ENCODE measurements around the gene C3orf70.

Gene C3orf70

DNA sequence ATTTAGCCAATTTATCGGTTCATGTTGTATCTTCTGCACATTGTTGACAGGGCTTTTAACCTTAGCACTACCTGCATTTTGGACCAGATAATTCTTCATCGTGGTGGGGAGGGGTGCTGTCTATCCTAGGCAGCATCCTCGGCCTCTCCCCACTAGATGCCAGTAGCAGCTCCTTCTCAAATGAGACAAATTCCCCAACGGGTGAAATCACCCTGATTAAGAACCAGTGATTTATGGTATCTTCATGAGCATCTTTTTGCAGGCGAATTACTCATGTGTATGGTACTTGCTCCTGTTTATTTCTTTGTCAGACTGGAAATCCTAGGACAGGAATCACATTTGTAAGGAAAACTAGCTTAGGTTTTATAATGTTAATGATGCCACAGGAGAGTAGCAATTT lies 68.0 kb downstream of the C3orf70 start:
- TF ChIP-seq, protein P1, sequence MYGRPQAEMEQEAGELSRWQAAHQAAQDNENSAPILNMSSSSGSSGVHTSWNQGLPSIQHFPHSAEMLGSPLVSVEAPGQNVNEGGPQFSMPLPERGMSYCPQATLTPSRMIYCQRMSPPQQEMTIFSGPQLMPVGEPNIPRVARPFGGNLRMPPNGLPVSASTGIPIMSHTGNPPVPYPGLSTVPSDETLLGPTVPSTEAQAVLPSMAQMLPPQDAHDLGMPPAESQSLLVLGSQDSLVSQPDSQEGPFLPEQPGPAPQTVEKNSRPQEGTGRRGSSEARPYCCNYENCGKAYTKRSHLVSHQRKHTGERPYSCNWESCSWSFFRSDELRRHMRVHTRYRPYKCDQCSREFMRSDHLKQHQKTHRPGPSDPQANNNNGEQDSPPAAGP (tag by site-specific recombination; IDR thresholded peaks at IDR 0.05) = no peak
- TF ChIP-seq BCL11A (tag by site-specific recombination; IDR thresholded peaks at IDR 0.05; ENCODE audit: low read depth) = no peak
- TF ChIP-seq ZNF23 (tag by site-specific recombination; IDR thresholded peaks at IDR 0.05; ENCODE audit: borderline replicate concordance) = no peak
- TF ChIP-seq WT1 (tag by site-specific recombination; IDR thresholded peaks at IDR 0.05) = no peak
- TF ChIP-seq ZNF654 (tag by site-specific recombination; IDR thresholded peaks at IDR 0.05; ENCODE audit: low read depth) = peak; percentile 15; the same call in 1 of the 2 replicates
- TF ChIP-seq, protein P2, sequence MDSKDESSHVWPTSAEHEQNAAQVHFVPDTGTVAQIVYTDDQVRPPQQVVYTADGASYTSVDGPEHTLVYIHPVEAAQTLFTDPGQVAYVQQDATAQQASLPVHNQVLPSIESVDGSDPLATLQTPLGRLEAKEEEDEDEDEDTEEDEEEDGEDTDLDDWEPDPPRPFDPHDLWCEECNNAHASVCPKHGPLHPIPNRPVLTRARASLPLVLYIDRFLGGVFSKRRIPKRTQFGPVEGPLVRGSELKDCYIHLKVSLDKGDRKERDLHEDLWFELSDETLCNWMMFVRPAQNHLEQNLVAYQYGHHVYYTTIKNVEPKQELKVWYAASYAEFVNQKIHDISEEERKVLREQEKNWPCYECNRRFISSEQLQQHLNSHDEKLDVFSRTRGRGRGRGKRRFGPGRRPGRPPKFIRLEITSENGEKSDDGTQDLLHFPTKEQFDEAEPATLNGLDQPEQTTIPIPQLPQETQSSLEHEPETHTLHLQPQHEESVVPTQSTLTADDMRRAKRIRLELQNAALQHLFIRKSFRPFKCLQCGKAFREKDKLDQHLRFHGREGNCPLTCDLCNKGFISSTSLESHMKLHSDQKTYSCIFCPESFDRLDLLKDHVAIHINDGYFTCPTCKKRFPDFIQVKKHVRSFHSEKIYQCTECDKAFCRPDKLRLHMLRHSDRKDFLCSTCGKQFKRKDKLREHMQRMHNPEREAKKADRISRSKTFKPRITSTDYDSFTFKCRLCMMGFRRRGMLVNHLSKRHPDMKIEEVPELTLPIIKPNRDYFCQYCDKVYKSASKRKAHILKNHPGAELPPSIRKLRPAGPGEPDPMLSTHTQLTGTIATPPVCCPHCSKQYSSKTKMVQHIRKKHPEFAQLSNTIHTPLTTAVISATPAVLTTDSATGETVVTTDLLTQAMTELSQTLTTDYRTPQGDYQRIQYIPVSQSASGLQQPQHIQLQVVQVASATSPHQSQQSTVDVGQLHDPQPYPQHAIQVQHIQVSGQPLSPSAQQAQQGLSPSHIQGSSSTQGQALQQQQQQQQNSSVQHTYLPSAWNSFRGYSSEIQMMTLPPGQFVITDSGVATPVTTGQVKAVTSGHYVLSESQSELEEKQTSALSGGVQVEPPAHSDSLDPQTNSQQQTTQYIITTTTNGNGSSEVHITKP (tag by site-specific recombination; IDR thresholded peaks at IDR 0.05) = no peak
- no peak for TF ChIP-seq ZNF324 (tag by site-specific recombination; IDR thresholded peaks at IDR 0.05)
- no peak for TF ChIP-seq ZNF624 (tag by site-specific recombination; IDR thresholded peaks at IDR 0.05)
- no peak overlapping the region for H3K4me3 ChIP-seq (ENCODE audit: low read depth, low read length)
- H3K9me3 ChIP-seq (ENCODE audit: control insufficient read depth, insufficient read depth, low read depth, low read length) = no peaks in the 10 kb centered on the region
- ChIA-PET CTCF (interaction anchor here (0.8 to 1.0 kb wide), 3 partner anchors 13 to 91 kb away, joined by 3 to 5 read pairs (median 3); no protein-coding TSS in a partner anchor), POLR2A (no interaction called here)
- no peaks in the 10 kb centered on the region for H3K36me3 ChIP-seq (ENCODE audit: control insufficient read depth in 2 of 2, insufficient read depth in 1 of 2, low read length in 2 of 2)
- H3K4me1 ChIP-seq (ENCODE audit: control insufficient read depth, insufficient read depth, low read length) = no peaks in the 10 kb centered on the region
- H3K27ac ChIP-seq (ENCODE audit: extremely low read depth, low read depth, low read length) = no peak overlapping the region

DNA sequence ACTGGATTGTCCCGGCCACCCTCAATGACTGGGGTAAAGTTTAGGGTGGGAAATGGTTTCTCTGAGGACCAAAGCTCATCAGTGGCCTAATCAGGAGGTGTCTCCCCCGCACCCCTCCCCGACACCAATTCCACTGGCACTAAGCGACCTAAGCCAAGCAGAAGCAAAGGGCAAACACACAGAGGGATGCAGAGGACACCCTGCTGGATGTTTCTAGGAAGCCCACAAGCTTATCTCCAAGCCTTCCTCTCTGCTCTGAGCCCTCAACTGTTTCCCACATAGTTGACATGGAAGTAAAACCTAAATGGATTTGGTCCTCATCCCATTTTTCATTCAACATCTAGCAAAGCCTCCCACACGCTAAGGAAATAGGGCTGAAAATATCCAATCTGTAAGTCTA lies 68.5 kb downstream of the C3orf70 start:
- Histone ChIP-seq H3K36me3 (ENCODE audit: control insufficient read depth in 2 of 2, insufficient read depth in 1 of 2, low read length in 2 of 2) (no peaks in the 10 kb centered on the region), H3K4me1 (ENCODE audit: control insufficient read depth, insufficient read depth, low read length) (no peaks in the 10 kb centered on the region), H3K9me3 (ENCODE audit: control insufficient read depth, insufficient read depth, low read depth, low read length) (no peaks in the 10 kb centered on the region), H3K27ac (ENCODE audit: extremely low read depth, low read depth, low read length) (no peak overlapping the region), H3K4me3 (ENCODE audit: low read depth, low read length) (no peak overlapping the region)
- CTCF ChIA-PET = interaction anchor here (0.8 to 1.0 kb wide), 3 partner anchors 12 to 92 kb away, joined by 3 to 5 read pairs (median 3); no protein-coding TSS in a partner anchor
- POLR2A ChIA-PET = no interaction called here
- TF ChIP-seq, protein P3, sequence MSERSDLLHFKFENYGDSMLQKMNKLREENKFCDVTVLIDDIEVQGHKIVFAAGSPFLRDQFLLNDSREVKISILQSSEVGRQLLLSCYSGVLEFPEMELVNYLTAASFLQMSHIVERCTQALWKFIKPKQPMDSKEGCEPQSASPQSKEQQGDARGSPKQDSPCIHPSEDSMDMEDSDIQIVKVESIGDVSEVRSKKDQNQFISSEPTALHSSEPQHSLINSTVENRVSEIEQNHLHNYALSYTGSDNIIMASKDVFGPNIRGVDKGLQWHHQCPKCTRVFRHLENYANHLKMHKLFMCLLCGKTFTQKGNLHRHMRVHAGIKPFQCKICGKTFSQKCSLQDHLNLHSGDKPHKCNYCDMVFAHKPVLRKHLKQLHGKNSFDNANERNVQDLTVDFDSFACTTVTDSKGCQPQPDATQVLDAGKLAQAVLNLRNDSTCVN (tag by site-specific recombination; optimal IDR thresholded peaks at IDR 0.05) = no peak
- TF ChIP-seq ZNF560 (tag by site-specific recombination; IDR thresholded peaks at IDR 0.05; ENCODE audit: borderline replicate concordance) = no peak
- TF ChIP-seq ZNF292 (tag by site-specific recombination; IDR thresholded peaks at IDR 0.05; ENCODE audit: borderline replicate concordance, low read depth) = no peak
- TF ChIP-seq, protein P4, sequence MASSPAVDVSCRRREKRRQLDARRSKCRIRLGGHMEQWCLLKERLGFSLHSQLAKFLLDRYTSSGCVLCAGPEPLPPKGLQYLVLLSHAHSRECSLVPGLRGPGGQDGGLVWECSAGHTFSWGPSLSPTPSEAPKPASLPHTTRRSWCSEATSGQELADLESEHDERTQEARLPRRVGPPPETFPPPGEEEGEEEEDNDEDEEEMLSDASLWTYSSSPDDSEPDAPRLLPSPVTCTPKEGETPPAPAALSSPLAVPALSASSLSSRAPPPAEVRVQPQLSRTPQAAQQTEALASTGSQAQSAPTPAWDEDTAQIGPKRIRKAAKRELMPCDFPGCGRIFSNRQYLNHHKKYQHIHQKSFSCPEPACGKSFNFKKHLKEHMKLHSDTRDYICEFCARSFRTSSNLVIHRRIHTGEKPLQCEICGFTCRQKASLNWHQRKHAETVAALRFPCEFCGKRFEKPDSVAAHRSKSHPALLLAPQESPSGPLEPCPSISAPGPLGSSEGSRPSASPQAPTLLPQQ (tag by site-specific recombination; IDR thresholded peaks at IDR 0.05) = no peak
- no peak for TF ChIP-seq MZF1 (tag by site-specific recombination; IDR thresholded peaks at IDR 0.05; ENCODE audit: borderline replicate concordance)
- TF ChIP-seq ZNF37A (tag by site-specific recombination; IDR thresholded peaks at IDR 0.05) = no peak
- TF ChIP-seq, protein P5, sequence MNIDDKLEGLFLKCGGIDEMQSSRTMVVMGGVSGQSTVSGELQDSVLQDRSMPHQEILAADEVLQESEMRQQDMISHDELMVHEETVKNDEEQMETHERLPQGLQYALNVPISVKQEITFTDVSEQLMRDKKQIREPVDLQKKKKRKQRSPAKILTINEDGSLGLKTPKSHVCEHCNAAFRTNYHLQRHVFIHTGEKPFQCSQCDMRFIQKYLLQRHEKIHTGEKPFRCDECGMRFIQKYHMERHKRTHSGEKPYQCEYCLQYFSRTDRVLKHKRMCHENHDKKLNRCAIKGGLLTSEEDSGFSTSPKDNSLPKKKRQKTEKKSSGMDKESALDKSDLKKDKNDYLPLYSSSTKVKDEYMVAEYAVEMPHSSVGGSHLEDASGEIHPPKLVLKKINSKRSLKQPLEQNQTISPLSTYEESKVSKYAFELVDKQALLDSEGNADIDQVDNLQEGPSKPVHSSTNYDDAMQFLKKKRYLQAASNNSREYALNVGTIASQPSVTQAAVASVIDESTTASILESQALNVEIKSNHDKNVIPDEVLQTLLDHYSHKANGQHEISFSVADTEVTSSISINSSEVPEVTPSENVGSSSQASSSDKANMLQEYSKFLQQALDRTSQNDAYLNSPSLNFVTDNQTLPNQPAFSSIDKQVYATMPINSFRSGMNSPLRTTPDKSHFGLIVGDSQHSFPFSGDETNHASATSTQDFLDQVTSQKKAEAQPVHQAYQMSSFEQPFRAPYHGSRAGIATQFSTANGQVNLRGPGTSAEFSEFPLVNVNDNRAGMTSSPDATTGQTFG (tag by site-specific recombination; IDR thresholded peaks at IDR 0.05; ENCODE audit: borderline replicate concordance) = no peak
- TF ChIP-seq ZNF239 (tag by site-specific recombination; IDR thresholded peaks at IDR 0.05) = no peak
- TF ChIP-seq ZFP41 (tag by site-specific recombination; IDR thresholded peaks at IDR 0.05; ENCODE audit: borderline replicate concordance) = no peak
- TF ChIP-seq, protein P6, sequence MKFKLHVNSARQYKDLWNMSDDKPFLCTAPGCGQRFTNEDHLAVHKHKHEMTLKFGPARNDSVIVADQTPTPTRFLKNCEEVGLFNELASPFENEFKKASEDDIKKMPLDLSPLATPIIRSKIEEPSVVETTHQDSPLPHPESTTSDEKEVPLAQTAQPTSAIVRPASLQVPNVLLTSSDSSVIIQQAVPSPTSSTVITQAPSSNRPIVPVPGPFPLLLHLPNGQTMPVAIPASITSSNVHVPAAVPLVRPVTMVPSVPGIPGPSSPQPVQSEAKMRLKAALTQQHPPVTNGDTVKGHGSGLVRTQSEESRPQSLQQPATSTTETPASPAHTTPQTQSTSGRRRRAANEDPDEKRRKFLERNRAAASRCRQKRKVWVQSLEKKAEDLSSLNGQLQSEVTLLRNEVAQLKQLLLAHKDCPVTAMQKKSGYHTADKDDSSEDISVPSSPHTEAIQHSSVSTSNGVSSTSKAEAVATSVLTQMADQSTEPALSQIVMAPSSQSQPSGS (tag by site-specific recombination; IDR thresholded peaks at IDR 0.05; ENCODE audit: low read depth) = no peak
- TF ChIP-seq, protein P7, sequence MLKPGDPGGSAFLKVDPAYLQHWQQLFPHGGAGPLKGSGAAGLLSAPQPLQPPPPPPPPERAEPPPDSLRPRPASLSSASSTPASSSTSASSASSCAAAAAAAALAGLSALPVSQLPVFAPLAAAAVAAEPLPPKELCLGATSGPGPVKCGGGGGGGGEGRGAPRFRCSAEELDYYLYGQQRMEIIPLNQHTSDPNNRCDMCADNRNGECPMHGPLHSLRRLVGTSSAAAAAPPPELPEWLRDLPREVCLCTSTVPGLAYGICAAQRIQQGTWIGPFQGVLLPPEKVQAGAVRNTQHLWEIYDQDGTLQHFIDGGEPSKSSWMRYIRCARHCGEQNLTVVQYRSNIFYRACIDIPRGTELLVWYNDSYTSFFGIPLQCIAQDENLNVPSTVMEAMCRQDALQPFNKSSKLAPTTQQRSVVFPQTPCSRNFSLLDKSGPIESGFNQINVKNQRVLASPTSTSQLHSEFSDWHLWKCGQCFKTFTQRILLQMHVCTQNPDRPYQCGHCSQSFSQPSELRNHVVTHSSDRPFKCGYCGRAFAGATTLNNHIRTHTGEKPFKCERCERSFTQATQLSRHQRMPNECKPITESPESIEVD (tag by site-specific recombination; IDR thresholded peaks at IDR 0.05) = no peak
- TF ChIP-seq BCL11B (tag by site-specific recombination; IDR thresholded peaks at IDR 0.05; ENCODE audit: low read depth) = no peak

All from HEK293 (cell line).